Heart left ventricle (tissue), 16 donors: ENCODE measurements around the gene HSPA1L. TPM values are rescaled to one million over a fixed set of nuclear protein-coding genes. Genes with fewer than 3 reads are reported as not detected.

Experiments used
- ATAC-seq, 4 donors: fragments of 200-7000 bp; cut with Tn5 transposase; one replicate each; pipeline ENCODE4 v1.9.1; 2020 to 2022; ENCODE audit warnings: moderate library complexity in 4 of 4, mild to moderate bottlenecking in 3 of 4, moderate number of reproducible peaks in 1 of 4
- DNase-seq, 5 donors: peaks; one replicate each; pipeline ENCODE4 v3.0.0-alpha.2; 2020
- H3K27ac ChIP-seq, 12 donors: fragments of 200-600 bp; sonication (generic) in 4 of 12; one replicate each; pipeline versions ENCODE4 v1.5.0 to v1.8.0; 2016 to 2022; ENCODE audit warnings: mild to moderate bottlenecking in 2 of 12
- H3K27me3 ChIP-seq, 9 donors: fragments of 200-600 bp; sonication (generic) in 2 of 9; one replicate each; pipeline versions ENCODE4 v1.5.1 to v1.8.0; 2016 to 2022; ENCODE audit warnings: mild to moderate bottlenecking in 3 of 9
- H3K36me3 ChIP-seq, 9 donors: fragments of 200-600 bp; sonication (generic) in 2 of 9; one replicate each; pipeline versions ENCODE4 v1.5.0 to v1.8.0; 2018 to 2022; ENCODE audit warnings: mild to moderate bottlenecking in 2 of 9
- H3K4me1 ChIP-seq, 12 donors: fragments of 200-600 bp; sonication (generic) in 4 of 12; one replicate each; pipeline versions ENCODE4 v1.5.0 to v1.8.0; 2016 to 2022; ENCODE audit warnings: mild to moderate bottlenecking in 3 of 12
- H3K4me3 ChIP-seq, 12 donors: fragments of 200-600 bp; sonication (generic) in 4 of 12; one replicate each; pipeline versions ENCODE4 v1.5.0 to v1.8.0; 2017 to 2022; ENCODE audit warnings: mild to moderate bottlenecking in 9 of 12, moderate library complexity in 4 of 12
- H3K9me3 ChIP-seq, 12 donors: fragments of 200-600 bp; sonication (generic) in 4 of 12; one replicate each; pipeline versions ENCODE4 v1.5.0 to v1.8.0; 2016 to 2022; ENCODE audit warnings: mild to moderate bottlenecking in 1 of 12
- POLR2A ChIP-seq, 2 donors: fragments of 450-650 bp; IDR thresholded peaks; one replicate each; pipeline ENCODE4 v1.6.1; 2017; ENCODE audit warnings: antibody characterized with exemption in 2 of 2, mild to moderate bottlenecking in 2 of 2, moderate library complexity in 2 of 2
- WGBS, 4 donors: extraction: QIAGEN DNeasy Blood & Tissue Kit in 2 of 4; methylation state at CpG; one replicate each; pipeline versions ENCODE4 v1.1.5 to v1.1.7; 2013 to 2018; 5-methylcytosine and 5-hydroxymethylcytosine counted together
- intact Hi-C, 10 donors: fragments of 100-400 bp; cut with DNase I; formaldehyde crosslinking; loops; one replicate each; pipeline versions ENCODE4 v1.11.1 to v1.14.2; 2022
- polyA plus RNA-seq, 2 donors: library from polyadenylated mRNA; stranded (reverse); fragments of 200-250 nt; gene quantifications; one replicate each; pipeline ENCODE4 v1.2.3, GENCODE V29; 2013
- total RNA-seq, 9 donors: library from RNA; depleted of rRNA in 2 of 9; stranded (reverse); fragments of >200 nt in 2 of 9; fragmentation: NEBNext Ultra II Directional in 3 of 9; extraction: Animal tissue kit (Norgen Biotek cat#: 25700) in 3 of 9; gene quantifications; one replicate each; pipeline versions ENCODE4 v1.1.0 to v1.2.4, GENCODE V29; 2016 to 2023
- TF ChIP-seq, protein P1 (sequence below), 12 donors: fragments of 200-600 bp; sonication (generic) in 4 of 12; IDR thresholded peaks; one replicate each; pipeline versions ENCODE4 v1.5.0 to v1.8.0; 2018 to 2022; ENCODE audit warnings: antibody characterized with exemption in 12 of 12, mild to moderate bottlenecking in 5 of 12
- donor health status: ischemic (EF 13 %, LVEDD 7.1; RV severe dilation, severe dysfunction).
- donor health status: healthy with polysubstance abuse.
- donor health status: DM: no; HTN: yes; CAD: no.
- donor health status: DM: no; HTN: no; CAD: no.
- donor health status: ischemic (EF 25% LVEDD 6.9; RV normal size, moderate dysfunction).
- donor health status: ischemic (EF 25% LVEDD 5.7; RV mildly dilated, moderate dysfunction).
- donor health status: healthy.
- donor health status: DM: yes; HTN: yes; CAD: no.
- donor health status: ischemic (EF 35%, LVEDD 5.7; RV mildly dilated, moderate dysfunction).
- donor health status: nonischemic (EF 11% LVEDD 7.7; RV severe dilation, severe dysfunction).
- donor health status: DM: yes; HTN: yes; CAD: no.
- donor health status: PGD.
- donor health status: ischemic (EF 29% LVEDD 5.4; RV normal size, mild dysfunction).
- donor health status: nonischemic (EF 23%, LVEDD 6.1; RV moderate dilation, normal function).

HSPA1L gene
- total and polyA plus RNA-seq, 11 donors = 0.95 to 3.6 (median 1.8) TPM

DNA sequence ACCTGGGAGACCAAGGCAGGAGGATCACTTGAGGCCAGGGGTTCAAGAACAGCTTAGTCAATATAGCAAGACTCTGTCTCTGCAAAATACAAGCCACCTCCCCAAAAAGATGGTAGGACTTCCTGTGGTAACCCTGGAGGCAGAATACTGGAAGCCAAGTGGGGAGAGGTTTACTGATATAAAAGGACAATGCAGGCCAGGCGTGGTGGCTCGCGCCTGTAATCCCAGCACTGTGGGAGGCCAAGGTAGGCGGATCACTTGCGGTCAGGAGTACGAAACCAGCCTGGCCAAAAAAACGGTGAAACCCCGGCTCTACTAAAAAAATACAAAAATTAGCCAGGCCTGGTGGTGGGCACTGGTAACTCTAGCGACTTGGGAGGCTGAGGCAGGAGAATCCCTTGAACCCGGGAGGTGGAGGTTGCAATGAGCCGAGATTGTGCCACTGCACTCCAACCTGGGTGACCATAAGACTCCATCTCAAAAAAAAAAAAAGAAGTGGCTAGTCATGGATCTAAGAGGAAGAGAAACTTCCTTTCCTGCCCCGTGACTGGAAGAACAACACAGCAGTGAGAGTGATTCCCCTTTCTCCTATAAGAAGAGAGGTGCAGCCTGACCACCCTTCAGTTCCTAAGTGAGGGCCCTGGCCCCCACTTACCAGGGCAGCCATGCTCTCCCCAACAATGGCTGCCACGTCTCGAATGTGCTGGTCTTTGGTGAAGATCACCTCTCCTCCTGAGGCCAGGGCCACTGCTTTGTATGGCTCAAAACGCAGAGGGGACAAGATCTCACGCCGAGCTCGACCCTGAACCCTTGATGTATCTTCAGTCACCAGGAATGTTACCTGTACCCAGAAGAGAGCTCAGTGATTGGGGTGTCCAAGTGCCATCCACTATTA lies 46.5 kb downstream of the HSPA1L start:
- intact Hi-C loops = loop anchor here in 4 of 10 donors (5.0 to 10.0 kb wide), 4 partner anchors 36 to 86 kb away; partner anchors contain the start of genes DDAH2 (in 2 of the 4) and LY6G5C (in 2 of the 4)
- WGBS, 4 donors = 88 to 91% (median 88%) methylated on average over 18 of the region's 18 CpGs
- ATAC-seq (peak in 1 of 4 donors; percentile 44), DNase-seq (no peak)
- Histone ChIP-seq H3K9me3 (no peaks in the 10 kb centered on the region), H3K36me3 (peaks cover 0 to 3% (median 0%) of the 10 kb centered on the region in 9 donors), H3K4me1 (peaks cover 0 to 41% (median 2%) of the 10 kb centered on the region in 12 donors), H3K4me3 (no peak overlapping the region), H3K27me3 (no peaks in the 10 kb centered on the region), H3K27ac (peak overlapping the region in 1 of 12 donors; percentile 63)
- TF ChIP-seq POLR2A (IDR thresholded peaks at IDR 0.05) = no peak
- TF ChIP-seq, protein P1, sequence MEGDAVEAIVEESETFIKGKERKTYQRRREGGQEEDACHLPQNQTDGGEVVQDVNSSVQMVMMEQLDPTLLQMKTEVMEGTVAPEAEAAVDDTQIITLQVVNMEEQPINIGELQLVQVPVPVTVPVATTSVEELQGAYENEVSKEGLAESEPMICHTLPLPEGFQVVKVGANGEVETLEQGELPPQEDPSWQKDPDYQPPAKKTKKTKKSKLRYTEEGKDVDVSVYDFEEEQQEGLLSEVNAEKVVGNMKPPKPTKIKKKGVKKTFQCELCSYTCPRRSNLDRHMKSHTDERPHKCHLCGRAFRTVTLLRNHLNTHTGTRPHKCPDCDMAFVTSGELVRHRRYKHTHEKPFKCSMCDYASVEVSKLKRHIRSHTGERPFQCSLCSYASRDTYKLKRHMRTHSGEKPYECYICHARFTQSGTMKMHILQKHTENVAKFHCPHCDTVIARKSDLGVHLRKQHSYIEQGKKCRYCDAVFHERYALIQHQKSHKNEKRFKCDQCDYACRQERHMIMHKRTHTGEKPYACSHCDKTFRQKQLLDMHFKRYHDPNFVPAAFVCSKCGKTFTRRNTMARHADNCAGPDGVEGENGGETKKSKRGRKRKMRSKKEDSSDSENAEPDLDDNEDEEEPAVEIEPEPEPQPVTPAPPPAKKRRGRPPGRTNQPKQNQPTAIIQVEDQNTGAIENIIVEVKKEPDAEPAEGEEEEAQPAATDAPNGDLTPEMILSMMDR (IDR thresholded peaks at IDR 0.05) = no peak

DNA sequence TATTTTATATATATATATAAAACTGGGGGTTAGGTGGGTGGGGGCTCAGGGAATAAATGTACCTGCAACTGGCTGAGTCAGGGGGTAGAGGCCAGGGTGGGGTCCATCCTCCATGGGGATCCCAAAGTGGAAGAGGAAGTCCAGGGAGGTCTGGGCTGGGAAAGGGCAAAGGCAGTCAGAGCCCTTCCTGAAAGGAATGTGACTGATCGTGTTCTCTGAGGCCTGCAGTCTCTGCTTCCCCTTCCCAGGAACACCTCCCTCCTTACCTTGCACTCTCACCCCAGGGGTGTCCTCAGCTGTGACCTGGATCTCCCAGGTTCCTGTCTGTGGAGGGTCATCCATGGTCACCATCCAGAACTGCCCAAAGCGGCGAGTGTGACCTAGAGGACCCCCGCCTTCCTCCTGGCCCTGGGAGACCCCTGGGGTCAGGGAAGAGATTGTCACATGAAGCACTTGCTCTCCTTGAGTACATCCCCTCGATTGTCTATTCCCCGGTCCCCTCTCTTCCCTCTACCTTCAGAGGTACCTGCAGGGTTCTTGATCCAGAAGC lies 47.9 kb downstream of the HSPA1L start:
- intact Hi-C loops = loop anchor here in 4 of 10 donors (5.0 to 10.0 kb wide), 4 partner anchors 35 to 85 kb away; partner anchors contain the start of genes DDAH2 (in 2 of the 4) and LY6G5C (in 2 of the 4)
- Histone ChIP-seq H3K27me3 (no peaks in the 10 kb centered on the region), H3K4me3 (no peak overlapping the region), H3K4me1 (peaks cover 0 to 32% (median 6%) of the 10 kb centered on the region in 12 donors), H3K36me3 (peaks cover 0 to 3% (median 0%) of the 10 kb centered on the region in 9 donors), H3K27ac (no peak overlapping the region), H3K9me3 (no peaks in the 10 kb centered on the region)
- no peak for DNase-seq
- ATAC-seq = no peak
- WGBS, 4 donors = 81 to 85% (median 82%) methylated on average over 6 of the region's 6 CpGs
- TF ChIP-seq, protein P1 (IDR thresholded peaks at IDR 0.05) = no peak
- no peak for TF ChIP-seq POLR2A (IDR thresholded peaks at IDR 0.05)

DNA sequence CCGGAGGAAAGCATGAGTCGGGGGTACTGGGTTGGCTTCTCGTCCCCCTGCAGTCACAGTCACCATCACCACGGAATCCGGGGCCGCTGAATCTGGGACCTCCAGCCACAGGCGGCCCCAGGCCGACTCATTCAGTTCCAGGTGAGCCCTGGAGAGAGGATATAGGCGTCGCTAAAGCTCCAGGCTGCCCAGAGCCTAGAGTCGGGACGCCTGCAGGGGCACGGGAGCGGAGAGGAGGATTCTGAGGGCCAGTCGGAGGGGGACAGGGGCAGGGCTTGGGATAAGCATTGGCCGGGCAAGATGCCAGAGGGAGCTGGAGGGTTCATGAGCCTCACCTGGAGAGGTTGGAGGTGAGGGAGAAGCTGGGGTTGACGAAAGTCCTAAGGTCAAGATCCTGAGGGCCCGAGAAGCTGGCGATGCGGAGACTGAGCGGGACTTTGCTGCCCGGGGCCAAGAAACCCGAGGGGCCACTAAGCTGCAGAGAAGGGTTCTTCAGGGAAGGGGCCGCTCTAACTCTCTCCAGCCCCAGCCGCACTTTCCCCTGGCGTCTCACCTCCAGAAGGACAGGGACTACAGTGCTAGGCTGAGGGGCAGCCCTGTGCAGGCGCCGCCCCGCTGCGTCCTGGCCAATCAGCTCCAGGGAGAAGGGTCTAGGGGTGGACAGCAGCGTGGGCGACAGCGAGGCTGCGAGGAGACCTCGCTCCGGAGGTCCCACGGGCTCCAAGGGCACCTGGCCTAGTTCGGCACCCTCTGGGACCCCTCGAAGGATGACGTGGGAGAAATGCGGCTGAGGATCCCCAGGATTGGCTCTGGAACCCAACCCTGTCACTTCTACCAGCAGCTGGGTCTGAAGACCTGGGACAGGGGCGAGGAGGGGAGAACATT lies 48.9 kb downstream of the HSPA1L start:
- no peak for DNase-seq
- 55 to 72% (median 61%) methylated on average over 37 to 42 of the region's 42 CpGs for WGBS, 4 donors
- no peaks in the 10 kb centered on the region for H3K9me3 ChIP-seq
- peak overlapping the region in 6 of 12 donors; percentile 22 to 38 (median 26) for H3K4me3 ChIP-seq
- H3K27me3 ChIP-seq = no peaks in the 10 kb centered on the region
- no peak for TF ChIP-seq POLR2A (IDR thresholded peaks at IDR 0.05)
- TF ChIP-seq, protein P1 (IDR thresholded peaks at IDR 0.05) = no peak
- peaks cover 0 to 32% (median 6%) of the 10 kb centered on the region in 12 donors for H3K4me1 ChIP-seq
- peaks cover 0 to 14% (median 0%) of the 10 kb centered on the region in 9 donors for H3K36me3 ChIP-seq
- intact Hi-C loops = loop anchor here in 4 of 10 donors (5.0 to 10.0 kb wide), 4 partner anchors 34 to 84 kb away; partner anchors contain the start of genes DDAH2 (in 2 of the 4) and LY6G5C (in 2 of the 4)
- no peak overlapping the region for H3K27ac ChIP-seq
- ATAC-seq = peak in 2 of 4 donors; percentile 30 to 42
